WTC11 (cell line): ENCODE measurements around the gene SERPINB5.

Experiments used
- ARID4B ChIP-seq: sonication (generic); formaldehyde crosslinking; IDR thresholded peaks from 2 replicates; pipeline ENCODE4 v1.8.0; 2023; ENCODE audit warnings: missing genetic modification reagents, mild to moderate bottlenecking, borderline replicate concordance
- ATF3 ChIP-seq: sonication (generic); formaldehyde crosslinking; conservative IDR thresholded peaks from 2 replicates; pipeline ENCODE4 v1.8.1; 2022; ENCODE audit warnings: mild to moderate bottlenecking, missing genetic modification reagents
- CREB1 ChIP-seq: sonication (generic); formaldehyde crosslinking; IDR thresholded peaks from 2 replicates; pipeline ENCODE4 v1.8.0; 2023; ENCODE audit warnings: mild to moderate bottlenecking, missing genetic modification reagents
- CTCF ChIP-seq: fragments of 200-600 bp; IDR thresholded peaks from 2 replicates; pipeline ENCODE4 v1.8.0; 2022; ENCODE audit warnings: antibody characterized with exemption
- FOXJ3 ChIP-seq: sonication (generic); formaldehyde crosslinking; IDR thresholded peaks from 2 replicates; pipeline ENCODE4 v1.9.0; 2021; ENCODE audit warnings: missing genetic modification reagents, mild to moderate bottlenecking, borderline replicate concordance
- FOXP4 ChIP-seq: sonication (generic); formaldehyde crosslinking; IDR thresholded peaks from 2 replicates; pipeline ENCODE4 v1.8.0; 2022; ENCODE audit warnings: mild to moderate bottlenecking, missing genetic modification reagents
- PRDM15 ChIP-seq: sonication (generic); formaldehyde crosslinking; IDR thresholded peaks from 2 replicates; pipeline ENCODE4 v1.8.0; 2022; ENCODE audit warnings: missing genetic modification reagents
- SOX15 ChIP-seq: fragments of 250-450 bp; sonication (Bioruptor Pico); IDR thresholded peaks from 2 replicates; pipeline ENCODE4 v1.9.0; 2021; ENCODE audit warnings: mild to moderate bottlenecking
- ZBTB21 ChIP-seq: sonication (generic); formaldehyde crosslinking; IDR thresholded peaks from 2 replicates; pipeline ENCODE4 v1.8.1; 2023; ENCODE audit warnings: mild to moderate bottlenecking, missing genetic modification reagents, borderline replicate concordance

- no peak for TF ChIP-seq ZBTB21
- no peak for TF ChIP-seq CTCF
- no peak for TF ChIP-seq FOXP4 (CRISPR knock-in tag)
- no peak for TF ChIP-seq FOXJ3 (CRISPR knock-in tag)
- no peak for TF ChIP-seq ATF3 (CRISPR knock-in tag)
- TF ChIP-seq PRDM15 (CRISPR knock-in tag): no peak
- no peak for TF ChIP-seq SOX15 (CRISPR knock-in tag)
- TF ChIP-seq ARID4B (CRISPR knock-in tag): no peak
- TF ChIP-seq CREB1 (CRISPR knock-in tag): no peak
Observed at GRCh38 chr18:63528863-63529492, 52.2 kb downstream of the SERPINB5 start.
